Kidney (tissue), 22 donors: ENCODE data around the gene MACC1. TPM values are rescaled to one million over a fixed set of nuclear protein-coding genes. Genes with fewer than 3 reads are reported as not detected.

Source experiments
- DNase-seq, 5 donors: peaks; one replicate each; pipeline ENCODE4 v3.0.0-alpha.2; 2013 to 2020
- FAIRE-seq: peaks from 2 replicates; lab custom pipeline; 2012; peaks lifted over from hg19 to GRCh38; lab: Jason Lieb, UNC
- H3K27ac ChIP-seq, 2 donors: one replicate each; pipeline ENCODE4 v1.7.0; 2013; ENCODE audit warnings: low read depth in 2 of 2, low read length in 2 of 2, inconsistent platforms in 1 of 2
- H3K27me3 ChIP-seq: one replicate; pipeline ENCODE4 v1.7.1; 2013; ENCODE audit warnings: low read length, inconsistent platforms; ENCODE audit not compliant: control insufficient read depth, insufficient read depth
- H3K36me3 ChIP-seq, 3 donors: one replicate each; pipeline versions ENCODE4 v1.7.0 to v1.7.1; 2013; ENCODE audit warnings: low read length in 3 of 3, control low read depth in 1 of 3, inconsistent platforms in 1 of 3; ENCODE audit not compliant: insufficient read depth in 3 of 3, control insufficient read depth in 2 of 3
- H3K4me1 ChIP-seq, 3 donors: one replicate each; pipeline versions ENCODE4 v1.7.0 to v1.7.1; 2013; ENCODE audit warnings: low read length in 3 of 3, inconsistent platforms in 1 of 3, low read depth in 1 of 3; ENCODE audit not compliant: control insufficient read depth in 2 of 3, insufficient read depth in 2 of 3
- H3K4me3 ChIP-seq, 3 donors: one replicate each; pipeline versions ENCODE4 v1.7.0 to v1.8.1; 2013; ENCODE audit warnings: low read length in 3 of 3, control low read depth in 1 of 3, inconsistent platforms in 1 of 3
- H3K9ac ChIP-seq, 3 donors: one replicate each; pipeline versions ENCODE4 v1.7.0 to v1.7.1; 2013; ENCODE audit warnings: low read length in 3 of 3, control low read depth in 1 of 3, inconsistent platforms in 1 of 3
- H3K9me3 ChIP-seq, 3 donors: one replicate each; pipeline versions ENCODE4 v1.7.0 to v1.7.1; 2013; ENCODE audit warnings: low read length in 3 of 3, control low read depth in 1 of 3, inconsistent platforms in 1 of 3; ENCODE audit not compliant: control insufficient read depth in 2 of 3, insufficient read depth in 1 of 3
- CTCF ChIP-seq: IDR thresholded peaks from 3 replicates; pipeline ENCODE4 v1.5.1; 2012; ENCODE audit warnings: mild to moderate bottlenecking, moderate library complexity, borderline replicate concordance; ENCODE audit not compliant: insufficient read depth; ENCODE audit errors: extremely low read depth
- intact Hi-C: fragments of 100-400 bp; cut with DNase I; formaldehyde crosslinking; loops from one replicate; pipeline ENCODE4 v1.11.1; 2022
- long read RNA-seq, 10 donors: library from polyadenylated mRNA in 1 of 10; unstranded in 1 of 10; transcript quantifications; one replicate each; pipeline ENCODE4 v2.0.0 and lab custom pipeline, GENCODE V29; 2021 to 2026
- polyA plus RNA-seq: library from polyadenylated mRNA; stranded (reverse); fragments of 350-450 nt; fragmentation: Illumina TruSeq; extraction: RNeasy Lipid Tissue Mini Kit (QIAGEN cat#74804); gene quantifications from one replicate; pipeline ENCODE4 v1.2.3, GENCODE V29; 2014; ENCODE audit warnings: low read depth, low replicate concordance; ENCODE audit not compliant: insufficient read depth
- total RNA-seq: library from RNA; stranded (reverse); fragmentation: NEBNext Ultra II Directional; extraction: Animal tissue kit (Norgen Biotek cat#: 25700); gene quantifications from one replicate; pipeline ENCODE4 v1.2.1, GENCODE V29; 2021
- donor health status: control.
- donor health status: control.
- donor health status: control.
- donor health status: control.
- donor health status: control.
- donor health status: DM: yes; HTN: yes; CAD: no.
- donor health status: Normal renal cell carcinoma (clear cell type).

Gene MACC1
- total RNA-seq (72.6 TPM), polyA plus RNA-seq (3.7 TPM)
- long read RNA-seq, donor 1 = 0 reads
- long read RNA-seq, donor 2 = 0 reads
- long read RNA-seq, donor 3, partial matches to known transcripts = 0 of 1 reads
- long read RNA-seq, donor 3, other reads (novel, unspliced or antisense) = 0 of 1 reads
- long read RNA-seq, donor 4, partial matches to known transcripts = 0 of 1 reads
- long read RNA-seq, donor 4, other reads (novel, unspliced or antisense) = 0 of 1 reads
- long read RNA-seq, donor 5 = 0 reads
- long read RNA-seq, donor 6 = 0 reads
- long read RNA-seq, donor 7, partial matches to known transcripts = 7 of 24 reads
- long read RNA-seq, donor 7, other reads (novel, unspliced or antisense) = 15 of 24 reads
- long read RNA-seq, donor 8 = 0 reads
- long read RNA-seq, donor 9, partial matches to known transcripts = 0 of 1 reads
- long read RNA-seq, donor 9, other reads (novel, unspliced or antisense) = 0 of 1 reads
- long read RNA-seq, donor 10, partial matches to known transcripts = 13 of 13 reads
- long read RNA-seq, donor 10, other reads (novel, unspliced or antisense) = 0 of 13 reads

- Histone ChIP-seq H3K9me3 (no peaks in the 10 kb centered on the region), H3K27ac (peak within 1 kb of the TSS; percentile 85 to 91), H3K27me3 (no peaks in the 10 kb centered on the region), H3K36me3 (no peaks in the 10 kb centered on the region), H3K4me3 (peak within 1 kb of the TSS; percentile 52 to 70 (median 64)), H3K4me1 (peaks cover 0 to 29% (median 2%) of the 10 kb centered on the region in 3 donors), H3K9ac (peak within 1 kb of the TSS in 2 of 3 donors; percentile 45 to 71)
- DNase-seq (peak; percentile 65 to 91 (median 81)), FAIRE-seq (peak; percentile 87)
- TF ChIP-seq CTCF = peak; percentile 26
- intact Hi-C loops = no loop called here
These were observed at the start of gene MACC1 for GRCh38 chr7:20217193-20217948. TSS of gene MACC1 (minus strand) at chr7:20217384. CDS start at chr7:20161862, 55,522 bp downstream.

- FAIRE-seq = no peak
These were observed 47.4 kb upstream of the MACC1 start for GRCh38 chr7:20264623-20265022.

GRCh38 chr7:20260223-20260622 is 43.0 kb upstream of the MACC1 start:
- H3K36me3 ChIP-seq = no peaks in the 10 kb centered on the region
- intact Hi-C loops = no loop called here
- DNase-seq = no peak

More at GRCh38 chr7:20264623-20265022, 47.4 kb upstream of the MACC1 start:
- no peak for DNase-seq
- Histone ChIP-seq H3K9ac (no peak overlapping the region), H3K27me3 (no peaks in the 10 kb centered on the region), H3K4me1 (no peaks in the 10 kb centered on the region), H3K4me3 (no peak overlapping the region), H3K9me3 (no peaks in the 10 kb centered on the region), H3K36me3 (no peaks in the 10 kb centered on the region), H3K27ac (no peak overlapping the region)
- intact Hi-C loops = no loop called here
- TF ChIP-seq CTCF = no peak

More at GRCh38 chr7:20260223-20260622, 43.0 kb upstream of the MACC1 start:
- Histone ChIP-seq H3K4me1 (no peaks in the 10 kb centered on the region), H3K4me3 (no peak overlapping the region), H3K9me3 (no peaks in the 10 kb centered on the region), H3K9ac (no peak overlapping the region), H3K27ac (no peak overlapping the region), H3K27me3 (no peaks in the 10 kb centered on the region)
- no peak for TF ChIP-seq CTCF
- no peak for FAIRE-seq
